ENCODE data around the gene BAIAP3.

BAIAP3 gene

DNA sequence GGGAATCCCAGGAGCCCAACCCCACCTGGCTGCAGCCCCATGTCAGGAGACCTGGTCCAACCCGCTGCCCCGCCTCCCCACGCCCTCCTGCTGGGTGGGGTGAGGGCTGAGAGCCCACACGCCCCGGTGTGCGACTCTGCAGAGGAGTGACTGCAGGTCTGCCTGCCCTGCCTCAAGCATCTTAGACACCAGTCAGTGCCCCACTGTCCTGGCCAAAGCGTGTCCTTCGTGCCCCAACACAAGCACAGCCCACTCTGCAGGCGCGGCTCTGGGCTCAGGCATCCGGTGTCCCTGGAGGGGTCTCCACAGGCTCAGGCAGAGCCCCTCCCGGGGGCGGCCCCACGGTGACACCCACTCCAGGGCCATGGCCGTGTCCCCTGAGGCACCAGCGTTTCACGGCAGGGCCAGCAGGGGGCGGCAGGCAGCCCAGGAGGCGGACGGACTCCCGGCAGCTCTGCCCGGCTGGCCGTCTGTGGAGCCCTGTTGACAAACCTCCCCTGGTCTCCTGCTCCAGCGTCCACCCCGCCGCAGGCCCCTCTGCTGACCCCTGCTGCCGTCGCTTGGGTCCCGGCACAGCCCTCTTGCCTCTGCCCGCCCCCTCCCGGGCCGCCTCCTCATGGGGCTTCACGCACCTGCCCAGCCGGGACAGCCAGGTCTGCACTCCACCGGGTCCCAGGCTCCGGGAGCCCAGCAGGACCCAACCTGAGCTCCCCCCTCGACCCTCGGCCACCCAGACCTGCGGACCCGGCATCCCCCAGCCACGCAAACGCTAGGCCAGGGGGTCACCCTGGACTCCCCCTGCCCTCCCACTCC lies 32.6 kb upstream of the BAIAP3 start:
- peak; percentile 45 to 55 for DNase-seq (ENCODE audit: low read depth in 2 of 2)

DNA sequence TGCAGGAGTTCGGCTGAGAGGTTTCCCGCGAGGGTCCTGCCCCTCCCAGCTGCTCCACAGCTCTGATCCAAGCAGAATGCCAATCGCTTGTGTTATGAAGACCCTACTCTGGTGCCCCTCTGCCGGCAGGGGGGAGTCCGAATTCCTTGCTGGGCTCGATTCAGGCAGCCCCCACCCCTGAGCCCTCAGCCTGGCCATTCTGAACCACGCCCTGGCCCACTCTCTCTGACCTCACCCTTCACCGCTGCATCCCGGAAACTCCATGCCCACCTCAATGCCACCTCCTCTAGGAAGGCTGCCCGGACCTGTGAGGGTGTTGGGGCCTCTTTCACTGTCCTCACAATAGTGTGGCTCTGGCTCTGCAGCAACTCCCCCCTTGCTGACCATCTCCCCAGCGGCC lies 31.9 kb upstream of the BAIAP3 start:
- no peak for DNase-seq (ENCODE audit: low read depth in 2 of 2)

DNA sequence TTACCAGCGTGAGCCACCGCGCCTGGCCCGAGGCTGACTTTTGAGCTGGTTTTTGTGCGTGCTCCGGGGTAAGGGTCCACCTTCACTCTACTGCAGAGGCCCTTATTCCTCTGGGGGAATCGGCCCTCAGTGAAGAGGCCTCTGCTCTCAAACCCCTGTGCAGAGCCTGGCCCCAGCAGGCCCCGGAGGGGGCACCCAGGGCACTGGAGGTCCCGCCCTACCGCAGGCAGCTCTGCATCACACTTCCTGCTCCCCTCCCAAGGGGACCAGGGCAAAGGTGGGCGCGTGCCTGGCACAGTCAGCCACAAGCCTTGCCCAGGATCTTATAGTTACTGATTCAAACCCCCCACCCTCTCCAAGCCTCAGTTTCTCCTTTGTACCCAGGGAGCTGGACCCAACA lies 27.6 kb upstream of the BAIAP3 start:
- DNase-seq (ENCODE audit: low read depth in 2 of 2) = no peak

DNA sequence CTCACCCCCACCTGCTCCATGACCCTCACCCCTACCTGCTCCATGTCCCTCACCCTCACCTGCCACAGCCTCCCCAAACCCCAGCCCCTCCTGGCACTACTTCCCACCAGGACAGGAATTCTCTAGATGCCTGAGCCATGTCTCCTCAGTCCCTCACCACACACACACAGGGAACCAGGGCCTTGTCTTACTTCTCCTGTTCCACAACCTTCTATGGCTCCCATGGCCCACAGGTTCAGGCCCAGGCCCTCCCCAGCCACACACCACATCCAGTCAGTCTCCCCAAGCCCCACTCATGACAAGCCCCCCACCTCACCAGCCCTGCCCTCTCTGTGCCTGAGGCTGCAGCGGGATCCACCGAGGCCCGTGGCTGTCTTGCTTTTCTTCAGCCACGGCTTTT lies 27.1 kb upstream of the BAIAP3 start:
- no peak for DNase-seq (ENCODE audit: low read depth in 2 of 2)

DNA sequence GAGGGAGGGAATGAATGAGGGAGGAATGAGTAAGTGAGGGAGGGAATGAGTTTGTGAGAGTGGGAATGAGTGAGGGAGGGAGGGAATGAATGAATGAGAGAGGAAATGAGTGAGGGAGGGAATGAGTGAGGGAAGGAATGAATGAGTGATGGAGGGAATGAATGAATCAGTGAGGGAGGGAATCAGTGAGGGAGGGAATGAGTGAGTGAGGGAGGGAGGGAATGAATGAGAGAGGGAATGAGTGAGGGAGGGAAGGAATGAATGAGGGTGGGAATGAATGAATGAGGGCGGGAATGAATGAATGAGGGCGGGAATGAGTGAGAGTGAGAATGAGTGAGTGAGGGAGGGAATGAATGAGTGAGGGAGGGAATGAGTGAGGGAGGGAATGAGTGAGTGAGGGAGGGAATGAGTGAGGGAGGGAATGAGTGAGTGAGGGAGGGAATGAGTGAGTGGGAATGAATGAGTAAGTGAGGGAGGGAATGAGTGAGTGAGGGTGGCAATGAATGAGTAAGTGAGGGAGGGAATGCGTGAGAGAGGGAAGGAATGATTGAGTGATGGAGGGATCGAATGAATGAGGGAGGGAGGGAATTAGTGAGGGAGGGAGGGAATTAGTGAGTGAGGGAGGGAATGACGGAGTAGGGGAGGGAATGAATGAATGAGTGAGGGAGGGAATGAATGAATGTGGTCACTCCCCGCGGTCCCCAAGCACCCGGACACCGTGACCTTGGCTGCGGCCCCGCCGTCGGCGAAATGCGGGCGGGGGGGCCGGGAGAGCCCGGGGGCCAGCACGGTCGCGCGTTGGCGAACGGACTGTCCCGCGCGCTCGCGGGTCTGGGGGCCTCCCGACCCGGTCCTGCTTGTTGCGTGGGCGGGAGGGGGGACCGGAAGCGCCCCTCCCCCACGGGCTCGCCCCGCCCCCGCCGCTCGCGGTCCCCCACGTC lies 25.1 kb upstream of the BAIAP3 start:
- DNase-seq (ENCODE audit: low read depth in 2 of 2) = no peak

DNA sequence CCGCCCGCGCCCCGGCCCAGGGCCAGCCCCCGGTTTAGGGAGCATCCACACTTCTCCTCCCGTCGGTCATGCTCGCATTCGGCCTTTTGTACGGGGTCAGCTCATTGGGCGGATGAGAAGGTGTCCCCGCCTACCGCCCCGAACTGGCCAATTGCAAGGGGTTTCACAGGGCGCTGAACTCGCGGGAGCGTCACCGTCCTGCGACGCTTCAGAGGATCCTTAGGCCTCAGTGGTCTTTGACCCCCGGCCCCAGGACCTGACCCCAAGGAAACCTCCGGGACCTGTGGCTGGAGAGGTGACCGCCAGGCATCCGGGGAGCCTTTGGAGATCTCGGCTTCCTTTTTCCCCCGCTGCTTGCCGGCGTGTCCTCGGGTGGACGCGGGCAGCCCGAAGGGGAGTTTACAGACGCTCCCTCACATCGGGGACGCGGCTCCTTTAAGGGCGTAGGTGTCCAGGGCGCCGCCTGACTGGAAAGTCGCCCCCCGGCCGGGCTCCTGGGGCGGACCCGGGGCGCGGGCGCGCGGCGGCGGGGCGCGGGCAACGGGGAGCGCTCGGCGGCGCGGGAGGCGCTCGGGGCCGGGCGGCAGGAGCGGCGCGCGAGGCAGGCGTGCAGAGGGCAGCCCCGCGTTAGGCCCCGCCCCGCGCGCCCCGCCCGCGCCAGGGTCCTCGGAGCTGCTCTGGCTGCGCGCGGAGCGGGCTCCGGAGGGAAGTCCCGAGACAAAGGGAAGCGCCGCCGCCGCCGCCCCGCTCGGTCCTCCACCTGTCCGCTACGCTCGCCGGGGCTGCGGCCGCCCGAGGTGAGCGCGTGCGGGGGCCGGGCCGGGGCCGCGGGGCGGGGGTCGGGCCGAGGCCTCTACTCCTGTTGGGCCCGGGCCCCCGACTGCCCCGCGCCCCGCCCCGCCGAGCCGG lies 24.2 kb upstream of the BAIAP3 start, which contains the start of gene UBE2I:
Gene UBE2I, plus strand, starts transcription at position 660 of the 909 bp plus-strand sequence. CDS start 4,395 bp downstream, outside the sequence.
- DNase-seq (ENCODE audit: low read depth in 2 of 2) = peak; percentile 95 to 97

DNA sequence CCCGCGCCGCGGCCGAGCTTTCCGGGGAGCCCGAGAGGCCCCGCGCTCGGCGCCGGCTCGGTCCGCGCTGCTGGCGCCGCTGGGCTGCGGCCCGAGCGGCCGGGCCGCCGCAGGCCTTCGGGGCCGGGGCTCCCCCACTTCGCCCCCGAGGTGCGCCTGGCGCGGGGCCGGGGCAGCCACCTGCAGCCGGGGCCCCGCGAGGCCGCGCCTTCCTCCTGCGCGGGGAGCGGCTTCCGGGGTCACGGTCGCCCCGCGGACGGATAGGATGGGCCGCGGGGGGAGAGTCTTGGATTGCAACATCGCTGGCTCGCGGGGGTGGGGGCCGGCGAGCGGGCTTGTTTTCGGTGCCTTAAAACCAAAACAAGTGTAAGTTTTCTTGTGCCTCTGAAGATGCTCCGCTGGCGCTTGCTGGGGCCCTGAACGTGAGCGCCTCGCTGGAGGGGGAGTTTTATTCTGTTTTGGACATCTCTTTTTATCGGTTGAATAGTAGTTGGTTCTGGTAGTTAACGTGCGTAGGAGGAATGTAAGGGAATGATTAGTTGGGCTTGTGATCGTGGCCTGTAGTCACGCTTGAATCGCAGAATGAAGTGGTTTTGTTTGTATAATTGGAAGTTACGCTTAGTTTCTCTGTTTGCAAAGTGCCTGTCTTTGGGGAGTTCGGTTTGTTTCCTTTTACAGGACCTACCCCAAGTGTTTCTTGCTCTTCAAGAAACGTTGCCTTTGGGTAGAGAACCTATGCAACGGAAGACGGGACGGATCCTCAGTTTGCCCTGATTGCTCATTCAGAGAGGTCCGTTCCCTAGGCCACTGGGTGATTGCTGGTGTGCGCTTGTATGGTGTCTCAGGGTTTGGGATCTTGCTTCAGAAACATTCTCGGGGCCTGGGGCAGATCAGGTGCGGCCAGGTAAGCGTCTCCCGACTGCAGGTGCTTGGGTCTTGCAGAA lies 23.3 kb upstream of the BAIAP3 start:
- DNase-seq (ENCODE audit: low read depth in 2 of 2) = peak in 1 of 2 donors; percentile 15

DNA sequence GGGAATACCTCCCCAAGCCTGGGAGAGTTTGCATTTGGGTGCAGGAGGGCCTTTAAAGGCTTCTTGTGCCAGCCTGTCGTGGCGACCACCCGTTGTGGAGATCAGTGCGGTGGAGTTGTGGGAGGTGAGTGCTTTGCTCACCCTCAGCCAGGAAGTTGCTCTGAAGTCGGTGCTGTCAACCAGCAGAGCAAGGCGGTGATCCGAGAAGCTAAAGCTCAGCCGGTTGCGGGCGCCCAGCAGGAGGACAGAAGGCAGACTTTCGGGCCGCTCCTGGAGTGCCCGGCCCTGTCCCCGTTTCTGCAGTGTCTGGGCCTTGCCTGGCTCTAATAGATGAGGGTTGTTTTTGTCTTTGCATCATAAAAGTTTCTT lies 22.6 kb upstream of the BAIAP3 start:
- DNase-seq (ENCODE audit: low read depth in 2 of 2) = no peak

DNA sequence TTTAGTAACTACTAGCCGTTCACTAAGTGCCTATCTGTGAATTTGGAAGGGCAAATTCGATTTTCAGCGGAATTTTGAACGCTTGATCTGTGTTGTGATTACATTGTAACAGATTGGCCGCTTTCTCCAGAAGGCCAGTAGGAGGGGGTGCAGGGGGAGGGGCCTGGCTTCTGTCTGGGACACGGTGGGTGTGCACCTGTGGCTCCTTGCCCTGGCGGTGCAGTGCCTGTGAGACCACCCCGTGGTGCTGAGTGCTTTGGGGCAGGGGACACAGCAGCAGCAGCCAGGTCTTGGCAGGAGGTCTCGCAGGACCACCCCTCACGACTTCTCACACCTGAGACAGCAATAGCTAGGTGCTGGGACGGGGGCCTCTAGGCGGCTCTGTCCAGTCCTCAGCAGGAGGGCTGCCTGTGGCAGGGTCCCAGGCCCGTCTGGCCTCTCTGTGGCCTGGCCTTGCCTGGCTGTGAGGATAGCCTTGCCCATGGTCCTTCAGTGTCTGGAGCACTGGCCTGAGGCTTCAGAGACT lies 22.2 kb upstream of the BAIAP3 start:
- no peak for DNase-seq (ENCODE audit: low read depth in 2 of 2)

DNA sequence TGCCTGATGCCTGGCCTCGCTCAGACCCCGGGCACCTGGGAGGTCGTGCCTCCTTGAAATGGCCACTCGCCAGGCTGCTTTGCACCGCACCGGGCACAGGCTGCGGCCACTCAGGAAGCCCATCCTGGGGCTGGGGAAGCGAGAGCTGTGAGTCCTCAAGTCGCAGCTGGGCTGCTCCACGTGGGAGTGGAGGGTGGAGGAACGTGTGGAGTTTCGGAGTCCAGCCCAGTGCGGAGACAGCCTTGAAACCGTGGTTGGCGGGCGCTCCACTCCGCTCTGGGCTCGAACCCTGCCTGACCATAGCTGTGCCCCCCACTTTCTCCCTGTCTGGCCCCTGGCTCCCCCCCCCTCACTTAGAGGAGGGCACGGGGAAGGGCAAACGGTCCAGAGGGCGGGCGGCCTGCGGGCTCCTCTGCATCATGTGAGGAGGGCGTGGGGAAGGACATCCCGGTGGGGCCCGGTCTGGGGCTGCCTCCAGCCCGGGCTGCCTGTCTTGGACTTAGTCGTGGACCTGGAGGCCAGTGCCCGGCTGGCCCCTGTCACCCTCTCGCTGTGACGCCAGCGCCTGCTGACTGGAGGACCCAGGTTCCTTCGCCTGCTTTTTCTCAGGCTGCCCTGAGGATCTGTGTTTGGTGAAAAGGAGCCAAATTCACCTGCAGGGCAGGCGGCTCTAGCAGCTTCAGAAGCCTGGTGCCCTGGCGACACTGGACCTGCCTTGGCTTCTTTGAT lies 21.5 kb upstream of the BAIAP3 start:
- no peak for DNase-seq (ENCODE audit: low read depth in 2 of 2)

DNA sequence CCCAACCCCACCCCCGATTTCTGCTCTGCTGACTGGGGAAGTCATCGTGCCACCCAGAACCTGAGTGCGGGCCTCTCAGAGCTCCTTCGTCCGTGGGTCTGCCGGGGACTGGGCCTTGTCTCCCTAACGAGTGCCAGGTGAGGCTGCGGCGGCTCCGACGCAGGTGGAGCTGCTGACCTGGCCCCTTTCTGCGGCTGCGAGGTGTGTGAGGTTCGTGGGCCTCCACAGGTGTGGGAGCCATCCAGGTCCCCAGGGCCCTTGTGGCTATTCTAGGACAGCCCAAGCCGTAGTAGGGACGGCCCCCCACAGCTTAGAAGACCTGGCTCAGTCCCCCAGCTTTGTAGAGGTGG lies 21.0 kb upstream of the BAIAP3 start:
- no peak for DNase-seq (ENCODE audit: low read depth in 2 of 2)

DNA sequence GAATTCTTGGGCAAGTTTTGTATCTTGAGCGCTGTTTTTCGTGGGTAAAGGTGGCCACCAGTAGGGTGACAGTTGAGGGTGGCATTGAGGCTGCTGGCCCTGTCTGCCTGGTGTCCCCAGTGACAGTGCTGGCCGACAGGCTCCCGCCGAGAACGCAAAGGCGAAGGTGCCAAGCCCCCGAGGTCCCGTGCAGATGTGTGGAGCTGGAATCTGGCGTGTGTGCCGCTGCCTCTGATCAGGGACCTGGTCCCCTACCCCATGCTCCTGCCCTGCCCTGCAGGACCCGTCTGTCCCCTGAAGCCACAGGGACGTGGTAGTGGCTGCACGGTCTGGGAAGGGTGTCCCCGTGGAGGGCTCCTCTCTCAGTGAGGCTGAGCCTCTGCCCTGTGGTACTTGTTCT lies 20.5 kb upstream of the BAIAP3 start:
- DNase-seq (ENCODE audit: low read depth in 2 of 2) = no peak

DNA sequence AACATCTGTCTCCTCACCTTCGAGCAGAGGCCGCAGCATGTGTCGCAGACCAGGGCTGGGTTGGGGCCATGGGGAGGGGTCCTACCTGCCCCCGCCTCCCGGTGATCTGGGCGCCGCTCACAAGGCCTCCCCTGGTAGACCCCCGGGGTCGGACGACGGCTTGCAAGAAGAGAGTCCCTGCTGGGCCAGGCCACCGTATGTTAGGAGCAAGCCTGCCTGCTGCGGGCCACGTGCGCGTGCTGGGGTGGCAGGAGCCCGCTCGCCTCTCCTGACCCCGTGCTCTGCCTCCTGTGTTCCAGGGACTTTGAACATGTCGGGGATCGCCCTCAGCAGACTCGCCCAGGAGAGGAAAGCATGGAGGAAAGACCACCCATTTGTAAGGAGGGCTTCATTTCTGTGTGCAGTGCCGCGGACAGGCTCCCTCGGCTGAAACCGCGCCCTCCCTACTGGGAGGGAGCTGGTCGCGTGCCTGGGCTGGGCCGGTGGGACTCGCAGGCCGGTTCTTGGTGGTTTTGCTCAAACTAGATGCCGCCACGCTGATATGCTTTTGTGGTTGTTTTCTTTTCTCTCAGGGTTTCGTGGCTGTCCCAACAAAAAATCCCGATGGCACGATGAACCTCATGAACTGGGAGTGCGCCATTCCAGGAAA lies 19.6 kb upstream of the BAIAP3 start:
- DNase-seq (ENCODE audit: low read depth in 2 of 2) = no peak

DNA sequence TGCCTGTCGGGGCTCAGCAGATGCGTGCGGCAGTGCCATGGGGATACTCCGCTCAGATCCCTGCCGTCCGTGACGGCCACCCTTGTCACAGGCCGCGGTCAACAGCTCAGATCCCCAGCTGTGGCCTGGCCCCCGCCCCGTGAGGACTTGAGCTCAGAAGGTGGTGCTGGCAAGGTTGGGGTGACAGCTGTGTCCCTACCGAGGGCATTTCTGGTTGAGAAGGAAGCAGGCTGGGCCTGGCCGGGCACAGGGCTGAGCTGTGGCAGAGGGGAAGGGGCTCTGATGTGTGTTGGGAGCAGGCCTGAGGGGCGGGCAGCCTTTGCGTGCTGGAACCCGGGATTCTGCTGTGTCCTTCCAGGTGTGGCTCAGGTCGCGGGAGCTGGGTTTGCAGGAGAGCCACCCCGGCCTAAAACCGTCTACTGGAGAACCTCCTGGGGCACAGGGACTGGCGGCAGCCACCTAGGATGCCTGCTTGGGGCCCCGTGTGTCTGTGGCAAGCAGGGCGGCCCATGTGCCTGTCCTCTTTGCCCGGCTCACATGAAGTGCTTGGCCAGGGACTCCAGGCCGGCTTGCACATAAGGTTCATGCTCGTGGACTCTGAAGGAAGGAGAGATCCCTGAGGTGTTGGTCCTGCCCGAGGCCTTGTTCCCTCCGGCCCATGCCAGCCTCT lies 18.9 kb upstream of the BAIAP3 start:
- DNase-seq (ENCODE audit: low read depth in 2 of 2) = no peak

DNA sequence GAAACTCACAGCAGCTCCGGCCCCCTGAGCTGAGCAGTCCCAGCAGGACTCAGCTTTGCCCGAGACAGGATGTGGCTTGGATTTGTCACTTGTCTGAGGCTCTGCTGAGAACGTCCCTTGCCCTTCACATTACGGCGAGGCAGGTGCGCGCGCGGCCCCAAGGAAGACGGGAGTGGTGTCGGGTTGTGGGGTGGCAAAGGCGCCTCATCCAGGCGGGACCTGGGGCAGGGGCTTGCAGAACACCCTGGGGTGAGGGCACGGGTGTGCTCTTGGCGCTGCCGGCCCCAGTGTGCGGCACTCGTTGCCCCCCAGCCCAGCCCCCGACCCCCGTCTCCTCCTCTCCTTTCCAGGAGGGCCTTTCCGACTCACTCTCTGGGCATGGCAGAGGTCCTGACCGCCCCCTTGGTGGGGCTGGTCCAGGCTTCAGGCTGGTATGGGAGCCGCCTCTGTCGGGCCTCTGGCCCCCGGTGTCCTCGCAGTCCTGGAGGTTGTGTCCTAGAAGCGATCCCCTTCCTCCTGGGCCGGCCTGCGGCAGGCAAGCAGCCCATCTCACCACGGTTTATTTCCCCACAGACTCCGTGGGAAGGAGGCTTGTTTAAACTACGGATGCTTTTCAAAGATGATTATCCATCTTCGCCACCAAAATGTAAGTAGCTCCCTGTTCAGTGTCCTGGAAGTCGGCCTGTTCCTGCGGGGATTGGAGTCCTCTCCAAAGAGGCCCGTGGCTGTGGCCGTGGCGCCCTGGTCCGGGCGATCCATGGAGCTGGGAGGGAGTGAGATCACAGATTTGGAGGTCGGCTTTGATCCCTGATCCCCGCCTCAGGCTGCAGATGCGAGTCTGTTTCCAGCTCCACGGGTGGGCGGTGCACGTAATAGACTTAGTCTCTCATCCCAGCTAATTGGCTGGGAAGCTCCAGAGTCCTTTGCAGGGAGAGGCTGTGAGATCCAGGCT lies 18.1 kb upstream of the BAIAP3 start:
- no peak for DNase-seq (ENCODE audit: low read depth in 2 of 2)

DNA sequence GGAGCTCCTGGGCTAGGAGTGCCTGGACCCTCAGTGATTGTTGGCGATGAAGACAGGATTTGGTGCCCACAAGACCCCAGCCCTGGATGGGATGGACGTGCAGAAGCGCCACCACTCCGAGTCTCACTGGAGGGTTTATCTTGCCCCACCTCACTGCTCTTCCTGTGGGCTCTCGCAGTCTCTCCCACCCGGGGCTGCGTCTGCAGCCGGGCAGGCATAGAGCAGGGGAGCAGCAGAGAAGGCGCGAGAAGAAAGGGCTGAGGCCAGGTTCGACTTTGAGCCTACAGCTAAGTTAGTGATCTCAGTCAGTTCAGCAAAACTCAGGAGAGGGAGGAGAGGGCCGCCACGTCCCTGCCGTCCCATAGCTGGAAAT lies 17.4 kb upstream of the BAIAP3 start:
- no peak for DNase-seq (ENCODE audit: low read depth in 2 of 2)

DNA sequence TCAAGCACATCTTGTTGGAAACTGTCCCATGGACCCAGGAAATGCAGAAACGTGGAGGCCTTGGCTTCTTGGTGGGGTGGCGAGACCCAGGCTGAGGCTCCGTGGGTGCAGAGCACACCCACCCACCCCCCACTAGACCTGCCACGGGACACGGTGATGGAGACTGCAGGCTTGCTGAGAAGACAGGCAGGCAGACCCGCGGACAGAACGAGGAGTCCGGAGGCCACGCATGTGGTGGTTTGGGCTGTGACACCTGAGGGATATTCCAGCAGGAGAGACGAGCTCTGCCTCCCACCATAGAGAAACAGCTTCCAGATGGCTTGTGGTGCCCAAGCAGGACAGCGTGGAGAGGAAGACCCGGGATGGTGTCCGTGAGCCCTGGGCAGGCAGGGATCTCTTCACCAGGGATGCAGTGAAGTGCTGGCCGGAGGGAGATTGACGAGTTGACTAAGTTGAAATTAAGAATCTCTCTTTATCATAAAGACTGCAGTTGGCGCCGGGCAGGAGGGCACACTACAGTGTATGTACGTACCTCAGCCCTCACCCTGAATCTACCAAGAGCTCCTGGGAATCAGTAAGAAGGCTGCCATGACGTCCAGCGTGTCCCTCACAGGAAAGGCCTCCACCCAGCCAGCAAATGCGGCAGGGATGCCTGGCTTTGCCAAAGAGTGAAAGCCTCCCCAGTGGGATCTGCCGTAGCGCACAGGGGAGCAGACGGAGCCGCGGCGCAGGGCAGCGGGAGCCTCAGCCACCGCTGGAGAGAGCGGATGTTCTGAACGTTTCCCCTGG lies 15.8 kb upstream of the BAIAP3 start:
- DNase-seq (ENCODE audit: low read depth in 2 of 2) = no peak

Data from stimulated activated CD8-positive, alpha-beta memory T cell treated with anti-CD3 and anti-CD28 coated beads, Interleukin-2, amount 100 ng/mL, for 1 hour (primary cell).